ENCODE measurements around the gene PRDM11. TPM values are rescaled to one million over a fixed set of nuclear protein-coding genes. Genes with fewer than 3 reads are reported as not detected.

PRDM11 gene
- total and polyA plus RNA-seq, 8 donors = 1.2 to 139 (median 7.9) TPM

- no peak for TF ChIP-seq POLR2A (IDR thresholded peaks at IDR 0.05)
- TF ChIP-seq CTCF (IDR thresholded peaks at IDR 0.05) = no peak
- no peak for TF ChIP-seq POLR2AphosphoS5 (IDR thresholded peaks at IDR 0.05)
- no peak for TF ChIP-seq EP300 (IDR thresholded peaks at IDR 0.05)
- peak in 1 of 2 donors; percentile 87 for DNase-seq
- Histone ChIP-seq H3K27me3 (no peaks in the 10 kb centered on the region), H3K4me3 (no peak overlapping the region), H3K36me3 (peaks cover 13 to 39% (median 36%) of the 10 kb centered on the region in 4 donors), H3K4me1 (peaks cover 18 to 51% (median 36%) of the 10 kb centered on the region in 4 donors), H3K9me3 (no peaks in the 10 kb centered on the region), H3K27ac (peak overlapping the region in 2 of 5 donors; percentile 86 to 89)
- intact Hi-C loops (cut with DNase I; ENCODE audit: low total_unique reads) = no loop called here
- WGBS, 5 donors = 37 to 60% (median 48%) methylated on average over 8 of the region's 8 CpGs
These were observed 61.7 kb downstream of the PRDM11 start for GRCh38 chr11:45208135-45208534.

- TF ChIP-seq POLR2A (IDR thresholded peaks at IDR 0.05) (no peak), EP300 (IDR thresholded peaks at IDR 0.05) (no peak), CTCF (IDR thresholded peaks at IDR 0.05) (no peak), POLR2AphosphoS5 (IDR thresholded peaks at IDR 0.05) (no peak)
- Histone ChIP-seq H3K27ac (peak overlapping the region; percentile 68 to 89 (median 79)), H3K36me3 (peaks cover 17 to 50% (median 46%) of the 10 kb centered on the region in 4 donors), H3K4me3 (peak overlapping the region in 1 of 4 donors; percentile 6), H3K27me3 (no peaks in the 10 kb centered on the region), H3K4me1 (peaks cover 18 to 51% (median 36%) of the 10 kb centered on the region in 4 donors), H3K9me3 (no peaks in the 10 kb centered on the region)
- 75 to 84% (median 78%) methylated on average over 31 to 35 of the region's 35 CpGs for WGBS, 5 donors
- peak in 1 of 2 donors; percentile 38 for DNase-seq
- intact Hi-C loops (cut with DNase I; ENCODE audit: low total_unique reads) = no loop called here
These were observed 62.8 kb downstream of the PRDM11 start for GRCh38 chr11:45209000-45209879.

GRCh38 chr11:45209891-45210699 is 63.7 kb downstream of the PRDM11 start:
- TF ChIP-seq CTCF (IDR thresholded peaks at IDR 0.05) (no peak), POLR2A (IDR thresholded peaks at IDR 0.05) (no peak), EP300 (IDR thresholded peaks at IDR 0.05) (peak; percentile 90), POLR2AphosphoS5 (IDR thresholded peaks at IDR 0.05) (peak; percentile 17 to 78 (median 66))
- peak; percentile 45 to 96 for DNase-seq
- peaks cover 16 to 47% (median 40%) of the 10 kb centered on the region in 4 donors for H3K36me3 ChIP-seq
- H3K4me1 ChIP-seq = peaks cover 18 to 51% (median 36%) of the 10 kb centered on the region in 4 donors
- peak overlapping the region; percentile 68 to 89 (median 79) for H3K27ac ChIP-seq
- H3K9me3 ChIP-seq = no peaks in the 10 kb centered on the region
- peak overlapping the region in 2 of 4 donors; percentile 6 to 17 for H3K4me3 ChIP-seq
- no peaks in the 10 kb centered on the region for H3K27me3 ChIP-seq
- intact Hi-C loops (cut with DNase I; ENCODE audit: low total_unique reads) = no loop called here
- 28 to 50% (median 35%) methylated on average over 25 to 29 of the region's 29 CpGs for WGBS, 5 donors

GRCh38 chr11:45210846-45211245 is 64.4 kb downstream of the PRDM11 start:
- Histone ChIP-seq H3K4me3 (no peak overlapping the region), H3K27me3 (no peaks in the 10 kb centered on the region), H3K27ac (peak overlapping the region in 4 of 5 donors; percentile 75 to 89 (median 82)), H3K4me1 (peaks cover 18 to 51% (median 36%) of the 10 kb centered on the region in 4 donors), H3K36me3 (peaks cover 12 to 41% (median 33%) of the 10 kb centered on the region in 4 donors), H3K9me3 (no peaks in the 10 kb centered on the region)
- DNase-seq = peak in 1 of 2 donors; percentile 29
- intact Hi-C loops (cut with DNase I; ENCODE audit: low total_unique reads) = no loop called here
- 88 to 89% (median 89%) methylated on average over 6 to 9 of the region's 9 CpGs for WGBS, 5 donors
- no peak for TF ChIP-seq POLR2A (IDR thresholded peaks at IDR 0.05)
- TF ChIP-seq POLR2AphosphoS5 (IDR thresholded peaks at IDR 0.05) = no peak
- TF ChIP-seq CTCF (IDR thresholded peaks at IDR 0.05) = no peak
- no peak for TF ChIP-seq EP300 (IDR thresholded peaks at IDR 0.05)

All from stomach (tissue), 9 donors.